Stimulated activated CD4-positive, alpha-beta T cell treated with anti-CD3 and anti-CD28 coated beads, Interleukin-15, amount 100 ng/mL, for 1 hour (primary cell): Measurements from ENCODE around the gene OCEL1.

Source experiments
- DNase-seq, 2 donors: peaks; one replicate each; pipeline ENCODE4 v3.0.0-alpha.2; 2020; ENCODE audit warnings: low read depth in 1 of 2, low spot score in 1 of 2

The OCEL1 gene

GRCh38 chr19:17209126-17210036 lies 16.6 kb upstream of the OCEL1 start:
- DNase-seq = peak in 1 of 2 donors; percentile 23

- DNase-seq = no peak
Observed at GRCh38 chr19:17210296-17210695, 15.7 kb upstream of the OCEL1 start.

- DNase-seq = no peak
Observed at GRCh38 chr19:17211547-17212446, 14.2 kb upstream of the OCEL1 start.

- DNase-seq = no peak
Observed at GRCh38 chr19:17213334-17213733, 12.7 kb upstream of the OCEL1 start.

- DNase-seq = no peak
Observed at GRCh38 chr19:17214508-17215126, 11.4 kb upstream of the OCEL1 start.

- DNase-seq = peak; percentile 72 to 73
Observed at GRCh38 chr19:17215127-17215971, 10.7 kb upstream of the OCEL1 start, which contains the start of gene USE1. TSS of gene USE1 (plus strand) at chr19:17215357. CDS start at chr19:17215406, 49 bp downstream.

GRCh38 chr19:17216058-17216670 lies 9.9 kb upstream of the OCEL1 start:
- no peak for DNase-seq

GRCh38 chr19:17219286-17219685 lies 6.7 kb upstream of the OCEL1 start:
- DNase-seq = no peak

- DNase-seq = no peak
Observed at GRCh38 chr19:17220207-17220758, 5.7 kb upstream of the OCEL1 start.

- DNase-seq = no peak
Observed at GRCh38 chr19:17225053-17225452, 973 bp upstream of the OCEL1 start.

- DNase-seq = no peak
Observed at GRCh38 chr19:17227798-17228367, 1.9 kb downstream of the OCEL1 start.

GRCh38 chr19:17229890-17230289 lies 3.9 kb downstream of the OCEL1 start:
- no peak for DNase-seq

GRCh38 chr19:17232258-17232657 lies 6.2 kb downstream of the OCEL1 start:
- DNase-seq = no peak

- DNase-seq = peak; percentile 33 to 60
Observed at GRCh38 chr19:17234911-17235299, 8.9 kb downstream of the OCEL1 start.

GRCh38 chr19:17235300-17235970 lies 9.4 kb downstream of the OCEL1 start:
- DNase-seq = peak; percentile 60 to 64

- DNase-seq = no peak
Observed at GRCh38 chr19:17235971-17236777, 10.1 kb downstream of the OCEL1 start.

GRCh38 chr19:17236811-17237543 lies 11.0 kb downstream of the OCEL1 start:
- DNase-seq = no peak
